DND-41 (cell line): Measurements from ENCODE around the gene MIDN.

Experiments used
- ATAC-seq: fragments of 200-7000 bp; cut with Tn5 transposase; 3 replicates; pipeline ENCODE4 v1.9.1; 2021; ENCODE audit warnings: low read depth; ENCODE audit not compliant: insufficient read depth
- DNase-seq: peaks from one replicate; pipeline ENCODE4 v3.0.0-alpha.2; 2020
- H2AFZ ChIP-seq: 2 replicates; pipeline ENCODE4 v1.6.0; 2012; ENCODE audit warnings: low read depth, low read length
- H3K27ac ChIP-seq: 2 replicates; pipeline ENCODE4 v1.5.1; 2012; ENCODE audit warnings: low read length, inconsistent platforms
- H3K27me3 ChIP-seq: fragments of 200-600 bp; sonication (generic); 2 replicates; pipeline ENCODE4 v1.6.0; 2012; ENCODE audit warnings: low read length, mild to moderate bottlenecking, inconsistent platforms; ENCODE audit not compliant: insufficient read depth, poor library complexity
- H3K36me3 ChIP-seq: 2 replicates; pipeline ENCODE4 v1.5.1; 2012; ENCODE audit warnings: low read length, inconsistent platforms; ENCODE audit not compliant: insufficient read depth
- H3K4me1 ChIP-seq: 2 replicates; pipeline ENCODE4 v1.5.1; 2012; ENCODE audit warnings: mild to moderate bottlenecking, low read length; ENCODE audit not compliant: insufficient read depth
- H3K4me2 ChIP-seq: 2 replicates; pipeline ENCODE4 v1.6.0; 2012; ENCODE audit warnings: mild to moderate bottlenecking, moderate library complexity, low read length, inconsistent platforms; ENCODE audit not compliant: insufficient read depth
- H3K4me3 ChIP-seq, 2 experiments: fragments of 200-600 bp in 1 of 2; shearing (Covaris generic) in 1 of 2; 2 replicates each; pipeline ENCODE4 v1.5.1; 2012 to 2016; ENCODE audit warnings: inconsistent platforms in 2 of 2, low read length in 2 of 2, mild to moderate bottlenecking in 2 of 2, low read depth in 1 of 2, moderate library complexity in 1 of 2
- H3K79me2 ChIP-seq: 2 replicates; pipeline ENCODE4 v1.6.0; 2012; ENCODE audit warnings: low read length, inconsistent platforms; ENCODE audit not compliant: insufficient read depth
- H3K9ac ChIP-seq: 2 replicates; pipeline ENCODE4 v1.6.0; 2012; ENCODE audit warnings: low read depth, mild to moderate bottlenecking, inconsistent platforms, low read length, moderate library complexity
- H3K9me3 ChIP-seq: 2 replicates; pipeline ENCODE4 v1.5.1; 2012; ENCODE audit warnings: low read length, moderate library complexity, mild to moderate bottlenecking, inconsistent platforms; ENCODE audit not compliant: insufficient read depth, severe bottlenecking
- H4K20me1 ChIP-seq: 2 replicates; pipeline ENCODE4 v1.6.0; 2012; ENCODE audit warnings: low read length; ENCODE audit not compliant: insufficient read depth
- CTCF ChIP-seq: IDR thresholded peaks from 2 replicates; pipeline ENCODE4 v1.5.1; 2012; ENCODE audit warnings: borderline replicate concordance, low read length, moderate library complexity, mild to moderate bottlenecking; ENCODE audit not compliant: poor library complexity, severe bottlenecking; ENCODE audit errors: extremely low read depth
- EZH2 ChIP-seq: IDR thresholded peaks from 3 replicates; pipeline ENCODE4 v1.6.1; 2012; ENCODE audit warnings: borderline replicate concordance, low read depth, mild to moderate bottlenecking, moderate library complexity, low read length, inconsistent platforms; ENCODE audit not compliant: severe bottlenecking

The MIDN gene

GRCh38 chr19:1284293-1284978, 36.1 kb downstream of the MIDN start:
- DNase-seq = no peak
- no peaks in the 10 kb centered on the region for H3K79me2 ChIP-seq
- no peak overlapping the region for H3K4me2 ChIP-seq
- no peaks in the 10 kb centered on the region for H3K4me1 ChIP-seq
- no peak overlapping the region for H3K9ac ChIP-seq
- H4K20me1 ChIP-seq = peaks cover 12% of the 10 kb centered on the region
- H3K27me3 ChIP-seq = no peaks in the 10 kb centered on the region
- H3K9me3 ChIP-seq = no peaks in the 10 kb centered on the region
- H3K27ac ChIP-seq = no peak overlapping the region
- peaks cover 8% of the 10 kb centered on the region for H3K36me3 ChIP-seq
- no peak overlapping the region for H2AFZ ChIP-seq
- TF ChIP-seq EZH2 (no peak), CTCF (no peak)
- ATAC-seq = no peak
- H3K4me3 ChIP-seq = no peak overlapping the region

GRCh38 chr19:1284979-1285736, 36.8 kb downstream of the MIDN start:
- Histone ChIP-seq H3K4me3 (no peak overlapping the region), H4K20me1 (peaks cover 6% of the 10 kb centered on the region), H2AFZ (no peak overlapping the region), H3K79me2 (no peaks in the 10 kb centered on the region), H3K9ac (no peak overlapping the region), H3K36me3 (peaks cover under 1% of the 10 kb centered on the region; the same call in 1 of the 2 replicates), H3K27ac (no peak overlapping the region), H3K27me3 (no peaks in the 10 kb centered on the region), H3K4me1 (no peaks in the 10 kb centered on the region), H3K4me2 (no peak overlapping the region), H3K9me3 (no peaks in the 10 kb centered on the region)
- TF ChIP-seq CTCF (no peak), EZH2 (no peak)
- no peak for ATAC-seq
- DNase-seq = no peak

GRCh38 chr19:1285737-1286360, 37.5 kb downstream of the MIDN start, which contains the start of gene EFNA2:
EFNA2 (plus strand) TSS chr19:1285873; CDS start chr19:1286169, 296 bp downstream.
- H3K79me2 ChIP-seq = no peaks in the 10 kb centered on the region
- H3K9ac ChIP-seq = no peak within 1 kb of the TSS
- H3K27me3 ChIP-seq = no peaks in the 10 kb centered on the region
- H3K4me2 ChIP-seq = no peak within 1 kb of the TSS
- no peak within 1 kb of the TSS for H2AFZ ChIP-seq
- H3K9me3 ChIP-seq = no peaks in the 10 kb centered on the region
- no peaks in the 10 kb centered on the region for H3K36me3 ChIP-seq
- no peak within 1 kb of the TSS for H3K4me3 ChIP-seq
- H3K4me1 ChIP-seq = no peaks in the 10 kb centered on the region
- ATAC-seq (no peak), DNase-seq (no peak)
- H3K27ac ChIP-seq = no peak within 1 kb of the TSS
- peaks cover 3% of the 10 kb centered on the region; the same call in 1 of the 2 replicates for H4K20me1 ChIP-seq
- TF ChIP-seq EZH2 (no peak), CTCF (no peak)
